COLO668 (cell line): ENCODE data around the gene PSMD1.
A peak's percentile ranks its signal among the peaks of the same experiment; 100 is the strongest.

Experiments
- DNase-seq: peaks from one replicate; lab custom pipeline; 2025; ENCODE audit not compliant: unreplicated experiment; lab: John Stamatoyannopoulos, UW

Gene PSMD1

DNA sequence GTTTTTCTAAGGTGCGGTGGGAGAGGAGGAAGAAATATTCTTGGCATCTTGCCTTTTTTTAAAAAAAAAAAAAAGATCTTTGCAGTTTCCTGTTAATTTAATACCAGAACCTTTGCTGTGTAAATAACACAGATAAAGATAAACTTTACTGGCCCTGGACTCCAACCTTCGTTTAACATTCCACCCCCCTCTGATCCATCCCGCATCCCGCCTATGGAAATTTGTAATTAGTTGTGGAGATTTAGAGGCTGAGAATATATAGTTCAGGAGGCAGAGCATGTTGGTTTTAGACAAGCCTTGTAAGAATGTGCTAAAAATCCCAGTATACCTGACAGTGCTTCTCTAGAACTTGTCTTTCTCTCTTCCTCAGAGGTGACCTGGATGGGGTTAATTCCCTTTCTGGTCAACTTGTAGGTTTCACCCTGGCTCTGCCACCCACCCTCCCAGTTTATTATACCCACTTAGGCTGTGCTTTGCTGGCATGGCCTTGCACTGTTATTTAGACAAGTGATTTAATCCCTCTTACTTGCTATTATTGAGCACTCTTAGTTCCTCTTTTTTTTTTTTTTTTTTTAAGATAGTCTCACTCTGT lies 22.3 kb upstream of the PSMD1 start:
- no peak for DNase-seq

DNA sequence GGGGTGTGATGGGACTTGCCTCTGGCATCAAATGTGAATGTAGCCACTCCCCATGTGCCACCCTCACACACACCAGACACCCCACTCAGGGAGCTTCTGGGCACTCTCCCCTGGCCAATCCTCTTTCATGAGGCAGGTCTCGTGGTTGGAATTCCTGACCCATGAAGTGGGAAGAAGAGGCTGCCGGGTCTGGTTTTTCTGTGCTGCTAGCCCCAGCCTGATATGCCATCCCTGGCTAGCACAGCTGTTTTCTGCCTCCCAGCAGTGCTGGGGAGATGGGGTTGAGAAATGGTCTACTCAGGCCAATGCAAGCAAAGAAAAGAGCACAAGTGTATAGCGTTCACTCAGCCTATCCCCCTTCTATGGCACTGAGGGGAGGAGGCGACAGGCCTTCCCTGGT lies 20.5 kb upstream of the PSMD1 start:
- DNase-seq: no peak

- no peak for DNase-seq
These were observed 20.0 kb upstream of the PSMD1 start for GRCh38 chr2:231036578-231037106.

DNA sequence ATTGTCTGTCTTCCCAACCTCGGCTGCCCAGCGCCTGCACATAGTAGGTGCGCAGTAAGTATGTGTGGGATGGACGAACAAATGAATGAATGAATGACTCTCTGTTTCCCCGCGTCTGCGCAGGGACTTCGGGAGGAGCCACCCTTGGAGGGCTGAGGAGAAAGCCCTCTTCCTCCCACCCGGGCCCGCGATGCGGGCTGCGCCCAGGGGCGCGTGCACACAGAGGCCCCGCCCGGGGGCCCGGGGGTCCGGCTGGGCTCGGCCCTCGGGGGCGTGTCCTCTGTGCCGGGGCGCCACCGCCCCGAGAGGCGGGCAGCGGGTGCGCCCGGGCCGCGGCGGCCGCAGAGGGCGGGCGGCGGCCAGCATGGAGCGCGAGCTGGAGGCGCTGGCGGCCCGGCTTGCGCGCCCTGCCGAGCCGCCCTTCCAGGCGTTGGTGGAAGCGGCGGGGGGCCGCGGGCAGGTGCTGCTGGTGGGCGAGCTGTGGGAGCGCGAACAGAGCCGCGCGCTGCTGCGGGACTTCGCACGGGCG lies 19.4 kb upstream of the PSMD1 start, which contains the start of gene C2orf72:
Gene C2orf72, plus strand, starts transcription at position 322 of the 529 bp plus-strand sequence. Its CDS starts 43 bp downstream, at position 365.
- peak; percentile 60 for DNase-seq

DNA sequence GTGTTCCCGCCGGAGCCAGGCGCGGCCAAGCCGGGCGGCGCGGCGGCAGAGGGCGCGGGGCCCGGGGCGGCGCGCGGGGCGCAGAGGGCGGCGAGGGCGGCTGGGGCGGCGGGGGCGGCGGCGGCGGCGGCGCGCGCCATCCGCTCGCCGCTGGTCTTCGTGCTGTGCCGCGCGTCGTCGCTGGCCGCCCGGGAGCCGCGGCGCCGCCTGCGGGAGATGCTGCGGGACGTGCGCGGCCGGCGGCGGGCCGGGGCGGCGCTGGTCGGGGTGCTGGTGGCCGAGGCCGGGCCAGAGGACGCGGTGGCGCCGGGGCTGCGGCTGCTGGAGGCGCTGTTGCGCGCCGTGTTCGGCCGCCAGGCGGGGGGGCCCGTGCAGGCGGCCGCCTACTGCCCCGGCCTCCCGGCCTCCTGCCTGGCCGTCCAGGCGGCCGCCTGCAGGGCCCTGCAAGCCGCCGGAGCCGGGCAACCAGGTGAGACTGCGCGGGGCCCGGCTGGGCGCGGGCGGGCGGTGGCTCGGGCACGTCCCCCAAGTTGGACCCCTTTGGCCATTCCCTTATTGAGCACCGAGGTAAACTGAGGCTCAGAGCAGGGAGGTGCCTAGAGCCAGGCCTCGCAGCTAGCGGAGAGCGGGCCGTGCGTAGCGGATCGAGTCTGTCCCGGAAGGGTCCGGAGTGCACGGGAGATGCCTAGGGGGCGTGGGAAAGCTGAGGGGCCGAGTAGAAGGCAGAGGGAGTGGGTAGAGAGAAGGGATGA lies 18.8 kb upstream of the PSMD1 start:
- peak; percentile 60 for DNase-seq

DNA sequence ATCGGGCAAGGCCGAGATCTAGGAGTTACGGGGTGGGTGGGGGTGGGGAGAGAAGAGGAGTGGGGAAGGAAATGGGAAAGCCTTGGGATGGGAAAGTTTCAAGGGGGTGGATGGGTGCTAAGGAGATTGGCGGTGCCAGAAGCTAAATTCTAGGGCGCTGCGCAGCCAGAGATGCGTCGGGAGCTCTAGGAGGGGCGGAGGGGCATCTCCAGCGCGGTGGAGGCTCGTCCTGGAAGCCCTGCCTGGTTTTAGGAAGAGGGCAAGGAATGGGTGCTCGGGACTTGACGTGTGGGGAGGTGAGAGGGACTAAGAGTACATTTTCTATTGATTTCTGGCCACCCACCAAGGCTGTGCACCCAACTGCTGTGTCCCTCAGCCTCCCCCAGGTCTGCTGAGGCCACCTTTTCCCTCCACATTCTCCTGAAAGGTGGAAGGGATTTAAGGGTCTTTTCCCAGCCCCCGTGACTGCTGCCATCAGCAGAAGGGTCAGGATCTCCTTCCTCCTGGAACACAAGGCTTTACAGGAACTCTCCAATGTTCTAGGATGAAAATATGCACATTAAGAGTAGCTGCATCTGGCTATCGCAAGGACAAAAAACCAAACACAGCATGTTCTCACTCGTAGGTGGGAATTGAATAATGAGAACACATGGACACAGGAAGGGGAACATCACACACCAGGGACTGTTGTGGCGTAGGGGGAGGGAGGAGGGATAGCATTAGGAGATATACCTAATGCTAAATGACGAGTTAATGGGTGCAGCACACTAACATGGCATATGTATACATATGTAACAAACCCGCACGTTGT lies 18.0 kb upstream of the PSMD1 start:
- DNase-seq: no peak

- no peak for DNase-seq
These were observed 17.4 kb upstream of the PSMD1 start for GRCh38 chr2:231039294-231039664.

DNA sequence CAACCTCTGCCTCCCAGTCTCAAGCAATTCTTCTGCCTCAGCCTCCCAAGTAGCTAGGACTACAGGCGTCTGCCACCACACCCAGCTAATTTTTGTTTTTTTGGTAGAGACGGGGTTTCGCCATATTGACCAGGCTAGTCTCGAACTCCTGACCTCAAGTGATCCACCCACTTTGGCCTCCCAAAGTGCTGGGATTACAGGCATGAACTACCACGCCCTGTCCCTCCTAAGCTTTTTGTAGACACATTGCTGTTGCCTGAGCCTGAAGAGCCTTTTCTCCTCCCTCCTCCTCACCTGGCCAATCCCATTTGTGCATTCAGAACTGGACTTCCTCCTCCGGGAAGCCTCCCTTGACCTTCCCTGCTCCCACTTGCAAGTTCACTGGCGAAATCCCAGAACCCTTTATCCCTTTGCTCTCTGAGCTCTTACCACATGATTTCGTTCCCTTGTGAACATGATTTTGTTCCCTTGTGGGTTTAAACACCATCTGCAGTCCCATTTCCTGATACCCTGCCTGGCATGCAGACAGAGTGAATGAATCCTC lies 16.8 kb upstream of the PSMD1 start:
- DNase-seq: no peak

- no peak for DNase-seq
These were observed 15.5 kb upstream of the PSMD1 start for GRCh38 chr2:231041061-231041689.

DNA sequence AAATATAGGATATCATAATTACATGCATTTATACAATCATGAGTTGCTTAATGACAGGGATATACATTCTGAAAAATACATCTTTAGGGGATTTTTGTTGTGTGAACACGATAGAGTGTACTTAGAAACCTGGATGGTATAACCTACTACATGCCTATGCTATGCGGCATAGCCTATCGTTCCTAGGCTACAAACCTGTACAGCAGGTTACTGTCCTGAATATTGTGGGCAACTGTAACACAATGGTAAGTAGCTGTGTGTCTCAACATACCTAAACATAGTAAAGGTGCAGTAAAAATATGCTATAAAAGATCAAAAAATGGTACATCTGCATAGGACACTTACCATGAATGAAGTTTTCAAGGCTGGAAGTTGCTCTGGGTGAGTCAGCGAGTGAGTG lies 12.9 kb upstream of the PSMD1 start:
- no peak for DNase-seq

- no peak for DNase-seq
These were observed 9.8 kb upstream of the PSMD1 start for GRCh38 chr2:231046916-231047273.

DNA sequence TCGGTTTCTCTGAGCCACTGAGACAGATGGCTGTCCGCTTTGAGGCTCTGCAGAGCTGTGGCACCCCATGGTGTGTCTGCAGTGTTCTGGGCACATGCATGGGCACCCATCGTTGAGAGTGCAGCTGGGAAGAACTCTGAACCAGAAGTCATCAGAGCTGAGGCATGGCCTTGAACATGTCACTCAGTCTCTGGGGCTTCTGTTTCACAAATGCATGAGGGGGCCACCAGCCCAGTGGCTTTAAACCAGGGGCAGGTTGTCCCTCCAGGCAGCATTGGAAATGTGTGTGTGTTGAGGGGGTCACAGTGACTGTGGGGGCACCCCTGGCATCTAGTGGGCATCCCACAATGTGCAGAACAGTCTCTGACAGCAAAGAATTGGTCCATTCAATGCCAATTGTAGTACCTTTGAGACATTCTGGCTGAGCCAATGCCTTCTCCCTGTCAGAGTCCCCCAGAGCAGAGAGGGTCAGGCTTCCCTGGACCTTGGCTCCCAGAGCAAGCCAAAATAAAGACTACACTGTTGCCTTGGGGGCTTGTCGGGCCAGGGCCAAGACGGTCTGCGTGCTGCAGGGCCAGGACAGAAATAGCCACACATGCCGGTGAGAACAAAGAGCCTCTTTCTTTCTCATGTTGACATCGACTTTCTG lies 9.3 kb upstream of the PSMD1 start:
- no peak for DNase-seq

DNA sequence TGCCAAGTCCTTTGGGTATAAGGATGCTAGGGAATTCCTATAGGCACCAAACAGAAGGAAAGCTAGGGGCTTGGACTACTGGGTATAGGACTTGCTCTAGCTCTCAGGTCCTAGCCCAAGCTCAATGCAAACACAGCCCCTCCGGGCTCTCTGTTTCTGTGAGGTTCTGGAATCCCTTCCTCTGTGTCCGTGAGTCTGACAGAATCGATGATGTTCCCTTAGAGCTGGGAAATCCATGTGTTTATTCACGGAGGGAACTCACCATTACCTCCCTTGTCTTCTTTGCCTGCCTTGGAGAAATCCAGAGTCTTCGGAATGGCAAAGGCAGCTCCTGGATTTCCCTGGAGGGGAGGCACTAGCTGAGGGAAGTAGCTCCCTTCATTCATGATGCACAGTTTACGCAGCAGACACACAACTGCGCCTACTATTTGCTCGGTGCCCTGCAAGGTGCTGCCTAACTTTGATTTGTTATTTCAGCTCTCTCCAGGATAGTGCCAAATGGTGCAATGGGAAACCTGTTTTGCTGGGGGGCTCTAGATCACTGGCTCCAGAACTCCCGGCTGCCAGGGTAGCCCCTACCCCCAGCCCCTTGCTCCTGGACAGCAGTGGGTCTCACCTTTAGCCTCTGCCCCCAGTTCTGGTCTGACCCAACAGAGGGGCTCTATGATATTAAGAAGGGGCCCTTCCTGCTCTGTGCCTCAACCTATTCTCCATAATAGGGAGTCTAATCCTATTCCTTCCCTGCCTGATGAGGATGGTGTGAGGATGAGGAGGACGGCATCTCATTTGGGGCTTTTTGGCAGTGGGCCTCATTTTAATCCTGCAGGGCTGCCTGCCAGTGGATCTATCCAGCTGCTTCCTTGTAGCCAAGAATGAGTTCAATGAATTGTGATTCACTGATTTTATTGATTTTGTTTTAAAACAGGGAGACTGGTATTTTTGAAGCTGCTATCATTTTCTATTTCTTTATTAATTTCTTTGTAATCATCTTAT lies 8.4 kb upstream of the PSMD1 start:
- no peak for DNase-seq

GRCh38 chr2:231049286-231050017 lies 7.2 kb upstream of the PSMD1 start:
- DNase-seq: no peak

GRCh38 chr2:231050018-231050901 lies 6.4 kb upstream of the PSMD1 start:
- peak; percentile 60 for DNase-seq

DNA sequence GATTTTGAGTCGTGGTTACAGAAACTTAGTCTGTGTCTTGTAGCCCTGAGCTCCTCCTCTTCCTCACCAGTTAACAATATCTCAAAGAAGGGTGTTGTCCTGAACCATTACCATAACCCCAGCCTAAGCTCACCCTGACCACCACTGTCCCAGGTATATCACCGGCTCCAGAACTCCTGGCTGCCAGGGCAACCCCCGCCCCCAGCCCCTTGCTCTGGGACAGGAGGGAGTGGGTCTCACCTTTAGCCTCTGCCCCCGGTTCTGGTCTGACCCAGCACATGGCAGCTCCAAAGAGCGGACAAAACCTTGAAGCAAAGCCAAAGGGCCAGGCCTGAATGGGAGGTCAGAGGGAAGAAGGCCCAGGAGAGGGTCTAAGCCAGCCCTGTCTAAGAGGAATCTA lies 5.6 kb upstream of the PSMD1 start:
- DNase-seq: no peak
